Panc1 (cell line): ENCODE measurements around the gene SYNPO. TPM values are rescaled to one million over a fixed set of nuclear protein-coding genes. Genes with fewer than 3 reads are reported as not detected.

Source experiments
- ATAC-seq: fragments of 200-7000 bp; cut with Tn5 transposase; 2 replicates; pipeline ENCODE4 v1.9.1; 2020; ENCODE audit warnings: mild to moderate bottlenecking, moderate library complexity
- BruUV-seq: library from RNA; stranded (reverse); fragments of 400-500 nt; replicated peaks from 2 replicates; lab custom pipeline; 2021; lab: Mats Ljungman, UMichigan
- CTCF ChIA-PET: fragments of 300-600 bp; sonication (Branson Sonifier 250); formaldehyde crosslinking; loops from one replicate; lab custom pipeline; 2022; ENCODE audit warnings: antibody characterized with exemption; lab: Charles Lee
- POLR2A ChIA-PET: fragments of 300-600 bp; sonication (Branson Sonifier 250); formaldehyde crosslinking; loops from one replicate; lab custom pipeline; 2022; ENCODE audit warnings: antibody characterized with exemption; lab: Charles Lee
- DNase-seq: peaks from one replicate; pipeline ENCODE4 v3.0.0-alpha.2; 2010; ENCODE audit warnings: low read depth, low spot score
- H3K27ac ChIP-seq: 2 replicates; pipeline ENCODE4 v1.5.1; 2011; ENCODE audit warnings: mild to moderate bottlenecking, low read length, inconsistent platforms
- H3K27me3 ChIP-seq: fragments of 200-500 bp; sonication (Bioruptor generic); 2 replicates; pipeline ENCODE4 v1.6.0; 2014; ENCODE audit warnings: low read length, inconsistent platforms; ENCODE audit not compliant: control insufficient read depth, insufficient read depth
- H3K36me3 ChIP-seq: fragments of 200-500 bp; sonication (Bioruptor generic); 2 replicates; pipeline ENCODE4 v1.5.1; 2014; ENCODE audit warnings: inconsistent platforms, mild to moderate bottlenecking, low read length, moderate library complexity; ENCODE audit not compliant: control insufficient read depth, insufficient read depth
- H3K4me1 ChIP-seq: 2 replicates; pipeline ENCODE4 v1.5.1; 2011; ENCODE audit warnings: inconsistent platforms, mild to moderate bottlenecking, low read length, moderate library complexity; ENCODE audit not compliant: control insufficient read depth, insufficient read depth
- H3K4me3 ChIP-seq, 2 experiments: 2 replicates each; pipeline ENCODE4 v1.5.1; 2011 to 2012; ENCODE audit warnings: low read depth in 2 of 2, low read length in 2 of 2, mild to moderate bottlenecking in 2 of 2, inconsistent platforms in 1 of 2, moderate library complexity in 1 of 2
- H3K9me3 ChIP-seq: fragments of 200-500 bp; sonication (Bioruptor generic); 2 replicates; pipeline ENCODE4 v1.5.1; 2014; ENCODE audit warnings: low read depth, mild to moderate bottlenecking, inconsistent platforms, low read length, moderate library complexity; ENCODE audit not compliant: control insufficient read depth, insufficient read depth
- CTCF ChIP-seq: fragments of 450-650 bp; IDR thresholded peaks from 2 replicates; pipeline ENCODE4 v1.5.1; 2017; ENCODE audit warnings: mild to moderate bottlenecking
- POLR2AphosphoS5 ChIP-seq: IDR thresholded peaks from 2 replicates; pipeline ENCODE4 v1.6.1; 2012; ENCODE audit warnings: mild to moderate bottlenecking, low read depth, low read length, moderate library complexity
- SIN3A ChIP-seq: IDR thresholded peaks from 2 replicates; pipeline ENCODE4 v1.6.1; 2012; ENCODE audit warnings: low read depth, mild to moderate bottlenecking, low read length, moderate library complexity, borderline replicate concordance; ENCODE audit not compliant: insufficient read depth
- TCF7L2 ChIP-seq: IDR thresholded peaks from 2 replicates; pipeline ENCODE4 v1.6.1; 2011; ENCODE audit warnings: mild to moderate bottlenecking, low read depth, low read length, inconsistent platforms
- in situ Hi-C: cut with HindIII; loops from 2 replicates; pipeline ENCODE4 v1.10.0; 2016; ENCODE audit warnings: low sequenced_read_pairs, low pct_unique_long_range_greater_than_20kb
- intact Hi-C: fragments of 100-400 bp; cut with micrococcal nuclease; formaldehyde crosslinking; loops from one replicate; pipeline ENCODE4 v1.10.0; 2022; ENCODE audit not compliant: unreplicated experiment
- total RNA-seq: library from RNA; stranded (reverse); gene quantifications from one replicate; pipeline ENCODE4 v1.2.1, GENCODE V29; 2021; ENCODE audit not compliant: unreplicated experiment
- TF ChIP-seq, protein P1 (sequence below), 2 experiments: IDR thresholded peaks; 2 replicates each; pipeline ENCODE4 v1.6.1; 2011 to 2012; ENCODE audit warnings: low read depth in 2 of 2, control low read depth in 1 of 2, low read length in 1 of 2, mild to moderate bottlenecking in 1 of 2, moderate library complexity in 1 of 2; ENCODE audit not compliant: insufficient read depth in 1 of 2

The SYNPO gene
- total RNA-seq, 1 experiment from 2014 or later, result 82.8 TPM

DNA sequence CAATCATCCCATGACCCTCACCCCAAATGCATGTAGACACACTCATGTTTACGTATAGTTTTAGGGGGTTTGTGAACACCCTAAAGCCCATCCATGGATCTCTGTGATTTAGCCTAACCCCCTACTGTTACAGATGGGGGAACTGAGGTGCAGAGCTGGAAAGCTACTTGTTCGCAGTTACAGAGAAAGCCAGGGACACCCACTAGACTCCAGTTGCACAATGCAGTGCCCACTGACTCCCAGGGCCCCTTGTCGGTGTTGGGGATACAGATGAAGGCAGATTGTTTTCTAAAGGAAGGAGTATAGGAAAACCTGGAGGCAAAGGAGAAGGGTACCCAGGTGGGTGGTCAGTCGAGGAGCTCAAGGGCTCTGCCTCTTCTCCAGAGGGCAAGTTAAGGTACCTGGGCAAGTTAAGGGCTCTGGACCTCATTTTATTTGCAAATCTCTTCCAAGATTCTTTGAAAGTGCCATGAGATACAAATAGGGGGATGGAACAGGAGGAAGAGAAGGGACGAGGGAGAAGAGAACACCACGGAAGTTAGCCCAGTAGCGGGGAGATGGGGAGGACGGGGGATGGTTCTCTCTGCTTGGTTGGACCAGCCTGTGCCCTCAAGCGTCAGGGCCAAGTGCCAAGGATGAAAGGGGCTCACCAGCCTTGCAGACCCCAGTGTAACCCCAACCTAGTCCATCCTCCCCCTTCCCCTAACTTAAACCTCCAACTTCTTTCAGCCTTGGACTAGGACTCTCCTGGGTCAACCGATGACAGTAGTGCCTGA is 21.5 kb downstream of the SYNPO start:
- ATAC-seq, result no peak
- H3K27ac ChIP-seq, result no peak overlapping the region
- no peaks in the 10 kb centered on the region for H3K36me3 ChIP-seq
- no peaks in the 10 kb centered on the region for H3K9me3 ChIP-seq
- no peak for TF ChIP-seq TCF7L2
- no peak for TF ChIP-seq CTCF
- no peak for TF ChIP-seq SIN3A
- no peak for TF ChIP-seq POLR2AphosphoS5
- TF ChIP-seq, protein P1, sequence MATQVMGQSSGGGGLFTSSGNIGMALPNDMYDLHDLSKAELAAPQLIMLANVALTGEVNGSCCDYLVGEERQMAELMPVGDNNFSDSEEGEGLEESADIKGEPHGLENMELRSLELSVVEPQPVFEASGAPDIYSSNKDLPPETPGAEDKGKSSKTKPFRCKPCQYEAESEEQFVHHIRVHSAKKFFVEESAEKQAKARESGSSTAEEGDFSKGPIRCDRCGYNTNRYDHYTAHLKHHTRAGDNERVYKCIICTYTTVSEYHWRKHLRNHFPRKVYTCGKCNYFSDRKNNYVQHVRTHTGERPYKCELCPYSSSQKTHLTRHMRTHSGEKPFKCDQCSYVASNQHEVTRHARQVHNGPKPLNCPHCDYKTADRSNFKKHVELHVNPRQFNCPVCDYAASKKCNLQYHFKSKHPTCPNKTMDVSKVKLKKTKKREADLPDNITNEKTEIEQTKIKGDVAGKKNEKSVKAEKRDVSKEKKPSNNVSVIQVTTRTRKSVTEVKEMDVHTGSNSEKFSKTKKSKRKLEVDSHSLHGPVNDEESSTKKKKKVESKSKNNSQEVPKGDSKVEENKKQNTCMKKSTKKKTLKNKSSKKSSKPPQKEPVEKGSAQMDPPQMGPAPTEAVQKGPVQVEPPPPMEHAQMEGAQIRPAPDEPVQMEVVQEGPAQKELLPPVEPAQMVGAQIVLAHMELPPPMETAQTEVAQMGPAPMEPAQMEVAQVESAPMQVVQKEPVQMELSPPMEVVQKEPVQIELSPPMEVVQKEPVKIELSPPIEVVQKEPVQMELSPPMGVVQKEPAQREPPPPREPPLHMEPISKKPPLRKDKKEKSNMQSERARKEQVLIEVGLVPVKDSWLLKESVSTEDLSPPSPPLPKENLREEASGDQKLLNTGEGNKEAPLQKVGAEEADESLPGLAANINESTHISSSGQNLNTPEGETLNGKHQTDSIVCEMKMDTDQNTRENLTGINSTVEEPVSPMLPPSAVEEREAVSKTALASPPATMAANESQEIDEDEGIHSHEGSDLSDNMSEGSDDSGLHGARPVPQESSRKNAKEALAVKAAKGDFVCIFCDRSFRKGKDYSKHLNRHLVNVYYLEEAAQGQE (IDR thresholded peaks at IDR 0.05; ENCODE audit: insufficient read depth in 1 of 2, low read depth in 2 of 2, low read length in 1 of 2), result no peak
- ChIA-PET POLR2A (no interaction called here), CTCF (no interaction called here)
- no peaks in the 10 kb centered on the region for H3K27me3 ChIP-seq
- peaks cover 9% of the 10 kb centered on the region; the same call in 1 of the 2 replicates for H3K4me1 ChIP-seq
- no peak for DNase-seq
- intact Hi-C loops (no loop called here), in situ Hi-C loops (no loop called here)
- H3K4me3 ChIP-seq, result no peak overlapping the region
- BruUV-seq, result no TSS peak

GRCh38 chr5:150662731-150663516 is 22.5 kb downstream of the SYNPO start:
- in situ Hi-C loops (no loop called here), intact Hi-C loops (no loop called here)
- no peak for DNase-seq
- TF ChIP-seq TCF7L2, result no peak
- TF ChIP-seq, protein P1 (IDR thresholded peaks at IDR 0.05; ENCODE audit: insufficient read depth in 1 of 2, low read depth in 2 of 2, low read length in 1 of 2), result no peak
- no peak for TF ChIP-seq CTCF
- TF ChIP-seq SIN3A, result no peak
- TF ChIP-seq POLR2AphosphoS5, result no peak
- ChIA-PET POLR2A (no interaction called here), CTCF (interaction anchor here (0.8 kb wide), 1 partner anchor 426 kb away, joined by 3 read pairs; no protein-coding TSS in a partner anchor)
- H3K9me3 ChIP-seq, result no peaks in the 10 kb centered on the region
- BruUV-seq, result no TSS peak
- ATAC-seq, result no peak
- H3K27me3 ChIP-seq, result no peaks in the 10 kb centered on the region
- H3K36me3 ChIP-seq, result no peaks in the 10 kb centered on the region
- H3K27ac ChIP-seq, result no peak overlapping the region
- H3K4me3 ChIP-seq, result no peak overlapping the region
- H3K4me1 ChIP-seq, result peaks cover 9% of the 10 kb centered on the region; the same call in 1 of the 2 replicates
